ENCODE measurements around the gene SPSB3. TPM values are rescaled to one million over a fixed set of nuclear protein-coding genes. Genes with fewer than 3 reads are reported as not detected.

Gene SPSB3
- total and polyA plus RNA-seq, 2 experiments from 2014 or later = 27.1 to 34.7 TPM

- TF ChIP-seq ZNF462 (CRISPR knock-in tag; IDR thresholded peaks at IDR 0.05) = no peak
Observed at GRCh38 chr16:1752853-1753252, 29.5 kb downstream of the SPSB3 start (continued).

- Histone ChIP-seq H3K27me3 (ENCODE audit: insufficient read depth) (no peaks in the 10 kb centered on the region), H3K4me2 (no peak overlapping the region), H3K79me2 (replicated peaks; ENCODE audit: insufficient read depth) (no peaks in the 10 kb centered on the region), H3F3A (replicated peaks; ENCODE audit: low read depth) (no peaks in the 10 kb centered on the region), H2AFZ (no peak overlapping the region), H3K9me2 (ENCODE audit: insufficient read depth) (no peaks in the 10 kb centered on the region), H3K4me1 (ENCODE audit: insufficient read depth) (no peaks in the 10 kb centered on the region), H4K20me1 (replicated peaks; ENCODE audit: insufficient read depth) (no peaks in the 10 kb centered on the region), H3K27ac (ENCODE audit: low read depth) (no peak overlapping the region), H3K36me3 (ENCODE audit: insufficient read depth) (no peaks in the 10 kb centered on the region; the same call in 1 of the 2 replicates), H3K4me3 (no peak overlapping the region)
- peaks cover 18% of the 10 kb centered on the region for H3K36me3 Mint-ChIP-seq (ENCODE audit: low read depth)
- H3K4me1 Mint-ChIP-seq = no peaks in the 10 kb centered on the region
- no peaks in the 10 kb centered on the region for H3K9me3 Mint-ChIP-seq
- DNase-seq (ENCODE audit: low spot score) (no peak), ATAC-seq (no peak)
- H3K4me3 Mint-ChIP-seq = no peak overlapping the region
- H3K27ac Mint-ChIP-seq = no peak overlapping the region
- H3K27me3 Mint-ChIP-seq (ENCODE audit: insufficient read depth, low read depth, poor library complexity) = peaks cover 13% of the 10 kb centered on the region
- no peak for TF ChIP-seq JUNB (IDR thresholded peaks at IDR 0.05; ENCODE audit: unreplicated experiment)
- TF ChIP-seq STAT1 (IDR thresholded peaks at IDR 0.05; ENCODE audit: unreplicated experiment) = no peak
- TF ChIP-seq ZNF114 (CRISPR knock-in tag; IDR thresholded peaks at IDR 0.05) = no peak
- no peak for TF ChIP-seq REST (IDR thresholded peaks at IDR 0.05; ENCODE audit: unreplicated experiment)
- no peak for TF ChIP-seq NANOG (IDR thresholded peaks at IDR 0.05; ENCODE audit: borderline replicate concordance)
- TF ChIP-seq EZH2phosphoT487 (IDR thresholded peaks at IDR 0.05; ENCODE audit: unreplicated experiment) = no peak
- no peak for TF ChIP-seq ETS1 (IDR thresholded peaks at IDR 0.05)
Observed at GRCh38 chr16:1751946-1752345, 30.4 kb downstream of the SPSB3 start.

Measured in GM23338 (cell line).